MM.1S (cell line): ENCODE data around the gene TBC1D13.

Source experiments
- EZH2 ChIP-seq: fragments of 300-600 bp; sonication (generic); optimal IDR thresholded peaks from 2 replicates; pipeline ENCODE3; 2017; ENCODE audit warnings: low read depth, mild to moderate bottlenecking, antibody characterized with exemption, low read length, mixed read lengths
- EZH2phosphoT487 ChIP-seq: fragments of 300-600 bp; sonication (generic); IDR thresholded peaks from 2 replicates; pipeline ENCODE4 v1.6.1; 2018; ENCODE audit warnings: antibody characterized with exemption, low read length
- TF ChIP-seq, protein P1 (sequence below): fragments of 300-600 bp; sonication (generic); IDR thresholded peaks from 2 replicates; pipeline ENCODE4 v1.5.1; 2016; ENCODE audit warnings: antibody characterized with exemption, low read length, mixed read lengths

DNA sequence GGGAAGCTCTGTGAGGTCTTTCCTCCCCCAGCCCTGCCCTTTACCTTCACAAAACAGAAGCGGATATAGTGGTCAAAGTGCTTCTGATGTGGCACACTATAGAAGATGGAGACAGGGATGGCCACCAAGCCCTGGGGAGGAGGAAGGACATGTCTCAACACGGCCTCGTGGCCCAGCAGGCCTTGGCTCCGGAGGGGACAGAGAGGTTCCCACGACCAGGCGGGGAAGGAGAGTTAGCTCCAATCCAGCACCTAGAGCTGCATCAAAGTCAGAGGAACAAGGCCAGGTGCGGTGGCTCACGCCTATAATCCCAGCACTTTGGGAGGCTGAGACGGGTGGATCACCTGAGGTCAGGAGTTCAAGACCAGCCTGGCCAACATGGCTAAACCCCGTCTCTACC is 46.6 kb downstream of the TBC1D13 start:
- TF ChIP-seq, protein P1, sequence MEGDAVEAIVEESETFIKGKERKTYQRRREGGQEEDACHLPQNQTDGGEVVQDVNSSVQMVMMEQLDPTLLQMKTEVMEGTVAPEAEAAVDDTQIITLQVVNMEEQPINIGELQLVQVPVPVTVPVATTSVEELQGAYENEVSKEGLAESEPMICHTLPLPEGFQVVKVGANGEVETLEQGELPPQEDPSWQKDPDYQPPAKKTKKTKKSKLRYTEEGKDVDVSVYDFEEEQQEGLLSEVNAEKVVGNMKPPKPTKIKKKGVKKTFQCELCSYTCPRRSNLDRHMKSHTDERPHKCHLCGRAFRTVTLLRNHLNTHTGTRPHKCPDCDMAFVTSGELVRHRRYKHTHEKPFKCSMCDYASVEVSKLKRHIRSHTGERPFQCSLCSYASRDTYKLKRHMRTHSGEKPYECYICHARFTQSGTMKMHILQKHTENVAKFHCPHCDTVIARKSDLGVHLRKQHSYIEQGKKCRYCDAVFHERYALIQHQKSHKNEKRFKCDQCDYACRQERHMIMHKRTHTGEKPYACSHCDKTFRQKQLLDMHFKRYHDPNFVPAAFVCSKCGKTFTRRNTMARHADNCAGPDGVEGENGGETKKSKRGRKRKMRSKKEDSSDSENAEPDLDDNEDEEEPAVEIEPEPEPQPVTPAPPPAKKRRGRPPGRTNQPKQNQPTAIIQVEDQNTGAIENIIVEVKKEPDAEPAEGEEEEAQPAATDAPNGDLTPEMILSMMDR, result no peak
- TF ChIP-seq EZH2 (no peak), EZH2phosphoT487 (no peak)
